ENCODE data around the gene CLIC6. TPM values are rescaled to one million over a fixed set of nuclear protein-coding genes. Genes with fewer than 3 reads are reported as not detected.

The CLIC6 gene
- total RNA-seq, 1 donor, result under 0.01 TPM

DNA sequence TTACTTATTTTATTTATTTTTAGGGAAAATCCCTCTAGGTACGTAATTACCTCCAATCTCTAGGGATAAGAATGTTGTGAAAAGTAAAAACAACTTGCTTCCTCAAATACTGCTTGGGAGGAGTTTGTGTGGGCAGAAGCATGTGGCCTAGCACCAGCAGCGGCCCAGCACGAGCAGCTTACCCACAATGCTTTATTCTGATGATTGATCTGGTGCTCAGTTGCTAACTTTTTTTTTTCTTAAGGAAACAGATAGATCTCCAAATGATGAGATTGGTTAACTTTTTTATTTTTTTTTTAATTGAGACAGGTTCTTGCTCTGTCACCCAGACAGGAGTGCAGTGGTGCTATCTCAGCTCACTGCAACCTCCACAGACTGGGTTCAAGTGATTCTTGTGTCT is 4.2 kb downstream of the CLIC6 start:
- no peak for DNase-seq (ENCODE audit: insufficient read length, low spot score, missing footprints)
- no peak overlapping the region for H3K27ac ChIP-seq (ENCODE audit: low read depth, low read length)
- H3K27me3 ChIP-seq (ENCODE audit: insufficient read depth, low read length), result peaks cover 73% of the 10 kb centered on the region
- H3K4me3 ChIP-seq (ENCODE audit: insufficient read depth, low read length), result no peak overlapping the region
- no peak overlapping the region for H3K4me2 ChIP-seq (ENCODE audit: insufficient read depth, low read length)
- TF ChIP-seq CTCF (IDR thresholded peaks at IDR 0.05; ENCODE audit: extremely low read depth, low read depth, low read length), result no peak
- H3K36me3 ChIP-seq (ENCODE audit: insufficient read depth, low read length), result no peaks in the 10 kb centered on the region
- no peaks in the 10 kb centered on the region for H4K20me1 ChIP-seq (ENCODE audit: insufficient read depth, low read length)
- H3K9me3 ChIP-seq (ENCODE audit: low read depth, low read length), result no peaks in the 10 kb centered on the region
- peaks cover 4% of the 10 kb centered on the region for H3K4me1 ChIP-seq (ENCODE audit: insufficient read depth, low read length)
- no peak overlapping the region for H2AFZ ChIP-seq (ENCODE audit: low read length)
- no peaks in the 10 kb centered on the region for H3K79me2 ChIP-seq (ENCODE audit: insufficient read depth, low read length)

GRCh38 chr21:34674468-34674867 is 5.7 kb downstream of the CLIC6 start:
- H3K27me3 ChIP-seq (ENCODE audit: insufficient read depth, low read length), result peaks cover 62% of the 10 kb centered on the region
- H3K4me2 ChIP-seq (ENCODE audit: insufficient read depth, low read length), result no peak overlapping the region
- H3K4me1 ChIP-seq (ENCODE audit: insufficient read depth, low read length), result peaks cover 4% of the 10 kb centered on the region
- H3K79me2 ChIP-seq (ENCODE audit: insufficient read depth, low read length), result no peaks in the 10 kb centered on the region
- no peaks in the 10 kb centered on the region for H4K20me1 ChIP-seq (ENCODE audit: insufficient read depth, low read length)
- no peaks in the 10 kb centered on the region for H3K9me3 ChIP-seq (ENCODE audit: low read depth, low read length)
- H2AFZ ChIP-seq (ENCODE audit: low read length), result no peak overlapping the region
- TF ChIP-seq CTCF (IDR thresholded peaks at IDR 0.05; ENCODE audit: extremely low read depth, low read depth, low read length), result no peak
- peak; percentile 1 for DNase-seq (ENCODE audit: insufficient read length, low spot score, missing footprints)
- no peak overlapping the region for H3K4me3 ChIP-seq (ENCODE audit: insufficient read depth, low read length)
- H3K27ac ChIP-seq (ENCODE audit: low read depth, low read length), result no peak overlapping the region
- H3K36me3 ChIP-seq (ENCODE audit: insufficient read depth, low read length), result no peaks in the 10 kb centered on the region

- H3K27me3 ChIP-seq (ENCODE audit: insufficient read depth, low read length), result peaks cover 51% of the 10 kb centered on the region
- no peaks in the 10 kb centered on the region for H3K9me3 ChIP-seq (ENCODE audit: low read depth, low read length)
- H3K4me1 ChIP-seq (ENCODE audit: insufficient read depth, low read length), result no peaks in the 10 kb centered on the region
- no peaks in the 10 kb centered on the region for H3K79me2 ChIP-seq (ENCODE audit: insufficient read depth, low read length)
- no peak overlapping the region for H3K4me3 ChIP-seq (ENCODE audit: insufficient read depth, low read length)
- DNase-seq (ENCODE audit: insufficient read length, low spot score, missing footprints), result no peak
- H2AFZ ChIP-seq (ENCODE audit: low read length), result no peak overlapping the region
- TF ChIP-seq CTCF (IDR thresholded peaks at IDR 0.05; ENCODE audit: extremely low read depth, low read depth, low read length), result no peak
- no peak overlapping the region for H3K27ac ChIP-seq (ENCODE audit: low read depth, low read length)
- H4K20me1 ChIP-seq (ENCODE audit: insufficient read depth, low read length), result no peaks in the 10 kb centered on the region
- H3K36me3 ChIP-seq (ENCODE audit: insufficient read depth, low read length), result no peaks in the 10 kb centered on the region
- no peak overlapping the region for H3K4me2 ChIP-seq (ENCODE audit: insufficient read depth, low read length)
Measured at GRCh38 chr21:34675871-34676270, 7.1 kb downstream of the CLIC6 start.

- no peak for TF ChIP-seq CTCF (IDR thresholded peaks at IDR 0.05; ENCODE audit: extremely low read depth, low read depth, low read length)
- no peaks in the 10 kb centered on the region for H4K20me1 ChIP-seq (ENCODE audit: insufficient read depth, low read length)
- H3K27me3 ChIP-seq (ENCODE audit: insufficient read depth, low read length), result peaks cover 21% of the 10 kb centered on the region
- H3K4me2 ChIP-seq (ENCODE audit: insufficient read depth, low read length), result no peak overlapping the region
- peaks cover 5% of the 10 kb centered on the region for H3K9me3 ChIP-seq (ENCODE audit: low read depth, low read length)
- DNase-seq (ENCODE audit: insufficient read length, low spot score, missing footprints), result no peak
- H3K36me3 ChIP-seq (ENCODE audit: insufficient read depth, low read length), result no peaks in the 10 kb centered on the region
- no peaks in the 10 kb centered on the region for H3K4me1 ChIP-seq (ENCODE audit: insufficient read depth, low read length)
- no peak overlapping the region for H3K27ac ChIP-seq (ENCODE audit: low read depth, low read length)
- H3K79me2 ChIP-seq (ENCODE audit: insufficient read depth, low read length), result no peaks in the 10 kb centered on the region
- no peak overlapping the region for H2AFZ ChIP-seq (ENCODE audit: low read length)
- H3K4me3 ChIP-seq (ENCODE audit: insufficient read depth, low read length), result no peak overlapping the region
Measured at GRCh38 chr21:34679051-34679450, 10.3 kb downstream of the CLIC6 start.

Measured in osteoblast (primary cell).